H1 (cell line): ENCODE measurements around the gene WDR59. TPM values are rescaled to one million over a fixed set of nuclear protein-coding genes. Genes with fewer than 3 reads are reported as not detected.

Experiments
- E2F6 ChIP-seq: IDR thresholded peaks from 2 replicates; pipeline ENCODE4 v1.6.1; 2012; ENCODE audit warnings: inconsistent platforms
- MAX ChIP-seq: IDR thresholded peaks from 2 replicates; pipeline ENCODE4 v1.6.1; 2012; ENCODE audit warnings: inconsistent platforms
- POLR2A ChIP-seq, 2 experiments: IDR thresholded peaks; 1 replicate in 1 of 2; 2 replicates in 1 of 2; pipeline ENCODE4 v1.6.1; 2011; ENCODE audit warnings: low read depth in 2 of 2, low read length in 2 of 2, mild to moderate bottlenecking in 2 of 2; ENCODE audit errors: control extremely low read depth in 1 of 2
- TCF12 ChIP-seq: IDR thresholded peaks from 2 replicates; pipeline ENCODE4 v1.6.1; 2011; ENCODE audit warnings: low read depth, mild to moderate bottlenecking, low read length
- polyA plus RNA-seq, 7 experiments: library from polyadenylated mRNA; depleted of rRNA in 3 of 7; stranded (reverse) in 5 of 7; unstranded in 2 of 7; fragments of >200 nt in 5 of 7; fragments of 200-250 nt in 2 of 7; gene quantifications; 1 replicate in 5 of 7; 2 replicates in 1 of 7; 4 replicates in 1 of 7; pipeline versions ENCODE4 v1.2.1 to v1.2.3, GENCODE V29; 2011 to 2013; ENCODE audit warnings: missing spikeins in 2 of 7, mixed read lengths in 2 of 7
- total RNA-seq: library from RNA; stranded (reverse); fragmentation: NEBNext Ultra II Directional; extraction: Animal tissue kit (Norgen Biotek cat#: 25700); gene quantifications from 2 replicates; pipeline ENCODE4 v1.2.1, GENCODE V29; 2021

The WDR59 gene
- total and polyA plus RNA-seq, 2 of the 8 experiments (the other 6 are each of a cell fraction or from before 2014, with no cell fraction given) = 84.2 to 124 TPM

- TF ChIP-seq TCF12 (no peak), E2F6 (no peak), POLR2A (IDR thresholded peaks at IDR 0.05; ENCODE audit: control extremely low read depth in 1 of 2, low read depth in 2 of 2, low read length in 2 of 2) (peak in 1 of 2 experiments; percentile 60; a peak in 1 of 3 replicates), MAX (peak; percentile 56)
These were observed 118.9 kb downstream of the WDR59 start (continued) for GRCh38 chr16:74865922-74866598.
